CD4-positive, alpha-beta T cell (primary cell): Measurements from ENCODE around the gene ISCU. TPM values are rescaled to one million over a fixed set of nuclear protein-coding genes. Genes with fewer than 3 reads are reported as not detected.

Experiments used
- ATAC-seq: fragments of 200-7000 bp; cut with Tn5 transposase; one replicate; pipeline ENCODE4 v1.10.0; 2022; ENCODE audit warnings: mild to moderate bottlenecking; ENCODE audit not compliant: poor library complexity
- CTCF ChIA-PET: fragments of 350-600 bp; sonication (Branson Sonifier 250); formaldehyde crosslinking; loops from one replicate; lab custom pipeline; 2021; ENCODE audit warnings: antibody characterized with exemption, inconsistent platforms; lab: Charles Lee
- POLR2A ChIA-PET: fragments of 350-600 bp; sonication (Branson Sonifier 250); formaldehyde crosslinking; loops from one replicate; lab custom pipeline; 2021; ENCODE audit warnings: antibody characterized with exemption, inconsistent platforms; lab: Charles Lee
- DNase-seq, 14 experiments: peaks; one replicate each; pipeline ENCODE4 v3.0.0-alpha.2; 2013 to 2020; ENCODE audit warnings: mixed read lengths in 2 of 14
- H3K27ac ChIP-seq, 2 donors: one replicate each; pipeline versions ENCODE4 v1.5.1 to v1.7.0; 2013; ENCODE audit warnings: low read length in 2 of 2, low read depth in 1 of 2, mild to moderate bottlenecking in 1 of 2
- H3K27me3 ChIP-seq, 2 experiments: 1 replicate in 1 of 2; 2 replicates in 1 of 2; pipeline versions ENCODE4 v1.6.1 to v1.7.0; 2013; ENCODE audit warnings: low read length in 2 of 2, control low read depth in 1 of 2, mild to moderate bottlenecking in 1 of 2, moderate library complexity in 1 of 2; ENCODE audit not compliant: insufficient read depth in 2 of 2, control insufficient read depth in 1 of 2
- H3K36me3 ChIP-seq: one replicate; pipeline ENCODE4 v1.6.1; 2013; ENCODE audit warnings: low read length, control low read depth; ENCODE audit not compliant: insufficient read depth
- H3K4me1 ChIP-seq: one replicate; pipeline ENCODE4 v1.6.1; 2013; ENCODE audit warnings: low read length, control low read depth; ENCODE audit not compliant: insufficient read depth
- H3K4me3 ChIP-seq: one replicate; pipeline ENCODE4 v1.5.1; 2013; ENCODE audit warnings: mild to moderate bottlenecking, low read length, moderate library complexity
- H3K9me3 ChIP-seq, 2 experiments: 1 replicate in 1 of 2; 2 replicates in 1 of 2; pipeline versions ENCODE4 v1.6.1 to v1.7.0; 2013; ENCODE audit warnings: low read length in 2 of 2, mild to moderate bottlenecking in 2 of 2, control low read depth in 1 of 2, moderate library complexity in 1 of 2; ENCODE audit not compliant: control insufficient read depth in 1 of 2, insufficient read depth in 1 of 2
- H3K27ac Mint-ChIP-seq: one replicate; pipeline ENCODE4 v1.8.0; 2020; ENCODE audit warnings: mixed read lengths
- H3K27me3 Mint-ChIP-seq: one replicate; pipeline ENCODE4 v1.8.0; 2021; ENCODE audit warnings: mixed read lengths
- H3K36me3 Mint-ChIP-seq: one replicate; pipeline ENCODE4 v1.8.0; 2021; ENCODE audit warnings: low read depth, mixed read lengths
- H3K4me1 Mint-ChIP-seq: one replicate; pipeline ENCODE4 v1.8.0; 2021; ENCODE audit warnings: low read depth, mixed read lengths
- H3K4me3 Mint-ChIP-seq: one replicate; pipeline ENCODE4 v1.8.0; 2020; ENCODE audit warnings: mild to moderate bottlenecking, mixed read lengths
- H3K9me3 Mint-ChIP-seq: one replicate; pipeline ENCODE4 v1.8.0; 2020; ENCODE audit warnings: mixed read lengths
- intact Hi-C, 2 experiments: fragments of 100-400 bp; cut with DNase I in 1 of 2; cut with micrococcal nuclease in 1 of 2; formaldehyde crosslinking; loops; one replicate each; pipeline versions ENCODE4 v1.15.1 to v1.9.0; 2023 to 2025; cut with DNase I, micrococcal nuclease
- total RNA-seq, 174 experiments: library from RNA in 2 of 174; stranded (reverse) in 2 of 174; gene quantifications; one replicate each; pipeline ENCODE4 v1.2.3 and lab custom pipeline; 2021 to 2026
- TF ChIP-seq, protein P1 (sequence below): fragments of 200-600 bp; IDR thresholded peaks from one replicate; pipeline ENCODE4 v1.8.0; 2022; ENCODE audit warnings: antibody characterized with exemption, mild to moderate bottlenecking

The ISCU gene
- total RNA-seq, 2 experiments from 2014 or later, result 269 to 270 TPM

DNA sequence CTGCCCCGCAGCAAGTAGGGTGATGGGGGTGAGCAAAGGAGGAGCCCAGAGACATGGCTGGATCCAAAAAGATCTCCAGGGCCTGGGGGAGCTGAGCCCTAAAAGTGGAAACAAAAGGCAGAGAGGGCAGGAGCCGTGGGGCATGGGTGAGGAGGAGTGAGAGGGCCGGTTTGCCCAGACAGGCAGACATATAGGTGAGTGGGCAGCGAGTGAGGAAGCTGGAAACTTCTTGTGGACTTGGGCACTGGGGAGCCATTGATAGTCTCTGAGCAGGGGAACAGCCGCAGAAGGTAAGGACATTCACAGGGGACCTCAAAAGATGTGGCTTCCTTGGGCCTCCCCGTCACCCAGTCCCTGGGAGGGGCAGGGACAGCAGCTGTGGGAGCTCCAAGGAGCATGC, 52.2 kb downstream of the ISCU start:
- ATAC-seq (no peak), DNase-seq (no peak)
- Histone ChIP-seq H3K4me3 (no peak overlapping the region), H3K4me1 (peaks cover 48% of the 10 kb centered on the region), H3K36me3 (peaks cover 5% of the 10 kb centered on the region), H3K9me3 (peaks cover 0 to 12% of the 10 kb centered on the region in 2 experiments), H3K27me3 (no peaks in the 10 kb centered on the region), H3K27ac (peak overlapping the region in 1 of 2 donors; percentile 23)
- Mint-ChIP-seq H3K27me3 (no peaks in the 10 kb centered on the region), H3K4me3 (no peak overlapping the region), H3K9me3 (no peaks in the 10 kb centered on the region), H3K36me3 (peaks cover 37% of the 10 kb centered on the region), H3K27ac (peak overlapping the region; percentile 84), H3K4me1 (peaks cover 43% of the 10 kb centered on the region)
- ChIA-PET CTCF (interaction anchor here (5.0 to 6.5 kb wide), 2 partner anchors 48 to 190 kb away, joined by 35 to 102 read pairs; partner anchors contain the start of gene ISCU), POLR2A (interaction anchor here (8.6 kb wide), 1 partner anchor 17 kb away, joined by 186 read pairs; the partner anchor contains the start of gene SELPLG)
- intact Hi-C loops, result loop anchor here in 1 of 2 experiments (1.0 to 5.0 kb wide), 2 partner anchors 45 to 97 kb away; partner anchors contain the start of gene FICD
- TF ChIP-seq, protein P1, sequence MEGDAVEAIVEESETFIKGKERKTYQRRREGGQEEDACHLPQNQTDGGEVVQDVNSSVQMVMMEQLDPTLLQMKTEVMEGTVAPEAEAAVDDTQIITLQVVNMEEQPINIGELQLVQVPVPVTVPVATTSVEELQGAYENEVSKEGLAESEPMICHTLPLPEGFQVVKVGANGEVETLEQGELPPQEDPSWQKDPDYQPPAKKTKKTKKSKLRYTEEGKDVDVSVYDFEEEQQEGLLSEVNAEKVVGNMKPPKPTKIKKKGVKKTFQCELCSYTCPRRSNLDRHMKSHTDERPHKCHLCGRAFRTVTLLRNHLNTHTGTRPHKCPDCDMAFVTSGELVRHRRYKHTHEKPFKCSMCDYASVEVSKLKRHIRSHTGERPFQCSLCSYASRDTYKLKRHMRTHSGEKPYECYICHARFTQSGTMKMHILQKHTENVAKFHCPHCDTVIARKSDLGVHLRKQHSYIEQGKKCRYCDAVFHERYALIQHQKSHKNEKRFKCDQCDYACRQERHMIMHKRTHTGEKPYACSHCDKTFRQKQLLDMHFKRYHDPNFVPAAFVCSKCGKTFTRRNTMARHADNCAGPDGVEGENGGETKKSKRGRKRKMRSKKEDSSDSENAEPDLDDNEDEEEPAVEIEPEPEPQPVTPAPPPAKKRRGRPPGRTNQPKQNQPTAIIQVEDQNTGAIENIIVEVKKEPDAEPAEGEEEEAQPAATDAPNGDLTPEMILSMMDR, result no peak

DNA sequence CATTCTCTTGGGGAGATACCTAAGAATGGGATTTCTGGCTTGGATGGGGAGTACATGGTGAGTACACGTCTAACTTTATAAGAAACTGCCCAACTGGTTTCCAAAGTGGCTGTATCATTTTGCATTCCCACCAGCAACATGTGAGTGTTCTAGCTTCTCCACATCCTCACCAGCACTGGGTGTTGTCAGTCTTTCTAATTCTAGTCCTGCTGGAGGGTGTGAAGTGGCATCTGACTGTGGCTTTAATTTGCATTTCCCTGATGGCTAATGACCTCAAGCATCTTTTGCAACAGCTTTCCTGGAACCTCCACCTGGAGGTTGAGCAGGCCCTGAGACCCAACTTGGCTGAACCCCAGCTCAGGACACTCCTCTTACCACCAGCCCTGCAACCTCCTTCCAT, 53.5 kb downstream of the ISCU start:
- no peaks in the 10 kb centered on the region for H3K27me3 ChIP-seq
- Mint-ChIP-seq H3K36me3 (peaks cover 49% of the 10 kb centered on the region), H3K4me3 (no peak overlapping the region), H3K4me1 (peaks cover 50% of the 10 kb centered on the region), H3K9me3 (no peaks in the 10 kb centered on the region), H3K27ac (peak overlapping the region; percentile 84), H3K27me3 (no peaks in the 10 kb centered on the region)
- ChIA-PET POLR2A (interaction anchor here (3.5 to 8.6 kb wide), 5 partner anchors 16 to 55 kb away, joined by 19 to 186 read pairs (median 43); partner anchors contain the start of genes ISCU, SART3 and SELPLG), CTCF (interaction anchor here (5.0 to 7.0 kb wide), 3 partner anchors 16 to 189 kb away, joined by 35 to 128 read pairs (median 102); partner anchors contain the start of genes ISCU and SELPLG)
- H3K9me3 ChIP-seq, result peaks cover 0 to 12% of the 10 kb centered on the region in 2 experiments
- ATAC-seq (no peak), DNase-seq (no peak)
- intact Hi-C loops, result loop anchor here in 1 of 2 experiments (1.0 to 5.0 kb wide), 2 partner anchors 47 to 99 kb away; partner anchors contain the start of gene FICD
- H3K27ac ChIP-seq, result peak overlapping the region in 1 of 2 donors; percentile 80
- H3K4me1 ChIP-seq, result peaks cover 55% of the 10 kb centered on the region
- TF ChIP-seq, protein P1, result no peak
- H3K36me3 ChIP-seq, result peaks cover 17% of the 10 kb centered on the region
- no peak overlapping the region for H3K4me3 ChIP-seq

DNA sequence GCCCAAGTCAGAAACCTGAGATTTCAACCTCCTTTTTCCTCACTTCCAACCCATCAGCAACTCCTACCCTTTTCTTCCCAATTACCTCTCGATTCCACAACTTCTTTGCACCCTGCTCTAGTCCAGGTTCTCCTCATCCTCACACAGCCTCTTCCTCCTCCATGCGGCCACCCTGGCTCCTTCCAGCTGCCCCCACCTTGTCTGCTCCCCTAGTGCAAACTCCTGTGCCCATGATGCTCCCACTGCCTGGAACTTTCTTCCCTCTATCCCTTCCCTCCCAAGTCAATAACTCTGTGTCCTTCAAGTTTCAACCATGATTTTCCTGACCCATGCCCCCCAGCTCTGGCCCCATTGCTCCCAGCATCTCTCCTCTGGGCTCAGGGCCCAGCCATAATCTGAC, 54.0 kb downstream of the ISCU start:
- ChIA-PET CTCF (interaction anchor here (5.0 to 7.0 kb wide), 3 partner anchors 15 to 189 kb away, joined by 35 to 128 read pairs (median 102); partner anchors contain the start of genes ISCU and SELPLG), POLR2A (interaction anchor here (1.9 to 8.6 kb wide), 8 partner anchors 16 to 119 kb away, joined by 5 to 186 read pairs (median 28); partner anchors contain the start of genes ISCU, SART3 and SELPLG)
- Histone ChIP-seq H3K36me3 (peaks cover 21% of the 10 kb centered on the region), H3K4me3 (no peak overlapping the region), H3K27me3 (no peaks in the 10 kb centered on the region), H3K27ac (peak overlapping the region; percentile 61 to 80), H3K9me3 (peaks cover 0 to 12% of the 10 kb centered on the region in 2 experiments), H3K4me1 (peaks cover 59% of the 10 kb centered on the region)
- DNase-seq (no peak), ATAC-seq (no peak)
- Mint-ChIP-seq H3K27ac (peak overlapping the region; percentile 84), H3K36me3 (peaks cover 53% of the 10 kb centered on the region), H3K4me3 (no peak overlapping the region), H3K4me1 (peaks cover 54% of the 10 kb centered on the region), H3K27me3 (no peaks in the 10 kb centered on the region), H3K9me3 (no peaks in the 10 kb centered on the region)
- TF ChIP-seq, protein P1, result no peak
- intact Hi-C loops, result loop anchor here in 1 of 2 experiments (5.0 kb wide), 1 partner anchor 99 kb away; the partner anchor contains the start of gene FICD
